GM12891 (cell line): Measurements from ENCODE around the gene ETV4.

Source experiments
- POLR2A ChIP-seq: IDR thresholded peaks from 2 replicates; pipeline ENCODE4 v1.6.1; 2011; ENCODE audit warnings: low read depth, low read length, control low read depth
- POLR2AphosphoS5 ChIP-seq: IDR thresholded peaks from 2 replicates; pipeline ENCODE4 v1.6.1; 2011; ENCODE audit warnings: low read depth, low read length, control low read depth
- SPI1 ChIP-seq: IDR thresholded peaks from 2 replicates; pipeline ENCODE4 v1.6.1; 2011; ENCODE audit warnings: low read depth, low read length, control low read depth
- TAF1 ChIP-seq: IDR thresholded peaks from 2 replicates; pipeline ENCODE4 v1.6.1; 2011; ENCODE audit warnings: low read depth, low read length, control low read depth

DNA sequence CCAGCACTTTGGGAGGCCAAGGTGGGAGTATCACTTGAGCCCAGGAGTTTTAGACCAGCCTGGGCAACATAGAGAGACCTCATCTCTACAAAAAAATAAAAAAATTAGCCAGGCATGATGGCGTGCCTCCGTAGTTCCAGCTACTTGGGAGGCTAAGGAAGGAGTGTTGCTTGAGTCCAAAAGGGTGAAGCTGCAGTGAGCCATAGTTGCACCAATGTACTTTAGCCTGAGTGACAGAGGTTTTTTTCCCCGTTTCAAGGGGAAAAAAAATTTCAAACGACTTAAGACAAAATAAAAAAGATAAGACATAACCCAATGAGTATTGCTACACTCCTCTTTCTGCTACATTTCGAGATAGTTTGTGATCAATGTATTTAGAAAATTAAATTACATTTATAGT lies 55.5 kb downstream of the ETV4 start:
- TF ChIP-seq TAF1 (no peak), SPI1 (no peak), POLR2A (no peak), POLR2AphosphoS5 (no peak)
